HepG2 (cell line): Measurements from ENCODE around the gene ANAPC1. TPM values are rescaled to one million over a fixed set of nuclear protein-coding genes. Genes with fewer than 3 reads are reported as not detected.

ENCODE experiments used
- ATAC-seq: fragments of 200-7000 bp; cut with Tn5 transposase; 3 replicates; pipeline ENCODE4 v1.9.1; 2020; ENCODE audit warnings: mild to moderate bottlenecking, moderate library complexity
- BruUV-seq: library from RNA; stranded (reverse); fragments of 400-500 nt; replicated peaks from 2 replicates; lab custom pipeline; 2021; lab: Mats Ljungman, UMichigan
- CTCF ChIA-PET: fragments of 300-600 bp; formaldehyde crosslinking; extraction: SDS; loops from one replicate; lab custom pipeline; 2021; ENCODE audit warnings: low total read pairs, inconsistent platforms, low intra/inter-chr PET ratio; lab: Yijun Ruan, JAX
- POLR2A ChIA-PET: fragments of 350-600 bp; sonication (Branson Sonifier 250); formaldehyde crosslinking; loops from one replicate; lab custom pipeline; 2020; ENCODE audit warnings: antibody characterized with exemption, inconsistent platforms; lab: Yijun Ruan, JAX
- DNase-seq: peaks from one replicate; pipeline ENCODE4 v3.0.0-alpha.2; 2015; ENCODE audit warnings: low spot score
- FAIRE-seq: peaks from 3 replicates; lab custom pipeline; 2011; peaks lifted over from hg19 to GRCh38; lab: Jason Lieb, UNC
- H2AFZ ChIP-seq: one replicate; pipeline ENCODE4 v1.6.1; 2011; ENCODE audit warnings: low read length, inconsistent platforms
- H3K27ac ChIP-seq: fragments of 300-600 bp; 3 replicates; pipeline ENCODE4 v1.8.0; 2011; ENCODE audit warnings: mixed run types, mild to moderate bottlenecking, mixed read lengths, low read length, inconsistent platforms; ENCODE audit not compliant: insufficient read depth; ENCODE audit errors: extremely low read length
- H3K27me3 ChIP-seq, 2 experiments: fragments of 200-600 bp in 1 of 2; 2 replicates in 1 of 2; 3 replicates in 1 of 2; pipeline versions ENCODE4 v1.6.0 to v1.8.0; 2011; ENCODE audit warnings: low read length in 2 of 2, mild to moderate bottlenecking in 2 of 2, moderate library complexity in 2 of 2, inconsistent platforms in 1 of 2; ENCODE audit not compliant: insufficient read depth in 2 of 2, control insufficient read depth in 1 of 2
- H3K36me3 ChIP-seq, 2 experiments: fragments of 200-600 bp in 1 of 2; replicated peaks in 1 of 2; 2 replicates in 1 of 2; 3 replicates in 1 of 2; pipeline versions ENCODE4 v1.5.1 to v1.8.0; 2011; ENCODE audit warnings: low read length in 2 of 2, inconsistent platforms in 1 of 2; ENCODE audit not compliant: insufficient read depth in 2 of 2, control insufficient read depth in 1 of 2
- H3K4me1 ChIP-seq: 2 replicates; pipeline ENCODE4 v1.5.1; 2012; ENCODE audit warnings: low read length, inconsistent platforms; ENCODE audit not compliant: insufficient read depth
- H3K4me2 ChIP-seq: 2 replicates; pipeline ENCODE4 v1.6.0; 2011; ENCODE audit warnings: low read depth, low read length, inconsistent platforms
- H3K4me3 ChIP-seq, 3 experiments: fragments of 200-600 bp in 1 of 3; sonication (generic), shearing (Covaris generic) in 1 of 3; replicated peaks in 1 of 3; 2 replicates each; pipeline ENCODE4 v1.5.1; 2011 to 2016; ENCODE audit warnings: low read length in 3 of 3, inconsistent platforms in 2 of 3, low read depth in 2 of 3, mild to moderate bottlenecking in 2 of 3, control low read depth in 1 of 3, mixed read lengths in 1 of 3; ENCODE audit not compliant: insufficient read depth in 1 of 3
- H3K79me2 ChIP-seq: one replicate; pipeline ENCODE4 v1.6.1; 2011; ENCODE audit warnings: low read length, inconsistent platforms; ENCODE audit not compliant: insufficient read depth
- H3K9ac ChIP-seq: 2 replicates; pipeline ENCODE4 v1.6.0; 2011; ENCODE audit warnings: mild to moderate bottlenecking, low read depth, low read length, inconsistent platforms; ENCODE audit not compliant: insufficient read depth
- H3K9me3 ChIP-seq: 2 replicates; pipeline ENCODE4 v1.5.1; 2012; ENCODE audit warnings: mild to moderate bottlenecking, low read length
- H4K20me1 ChIP-seq: 2 replicates; pipeline ENCODE4 v1.6.0; 2011; ENCODE audit warnings: inconsistent platforms, mild to moderate bottlenecking, low read length, moderate library complexity; ENCODE audit not compliant: insufficient read depth
- CREB1 ChIP-seq, 2 experiments: fragments of 450-650 bp in 1 of 2; IDR thresholded peaks; 2 replicates each; pipeline ENCODE4 v1.6.1; 2016 to 2017; ENCODE audit warnings: control low read depth in 1 of 2, mild to moderate bottlenecking in 1 of 2, missing compliant biosample characterization in 1 of 2, missing genetic modification characterization in 1 of 2
- DDIT3 ChIP-seq: sonication (generic); formaldehyde crosslinking; IDR thresholded peaks from 2 replicates; pipeline ENCODE4 v1.4.0; 2020; ENCODE audit warnings: mild to moderate bottlenecking, missing genetic modification reagents
- GLI4 ChIP-seq: sonication (generic); formaldehyde crosslinking; IDR thresholded peaks from 2 replicates; pipeline ENCODE4 v1.5.1; 2020; ENCODE audit warnings: missing genetic modification reagents, mild to moderate bottlenecking, moderate library complexity, borderline replicate concordance
- GTF3A ChIP-seq: sonication (generic); formaldehyde crosslinking; conservative IDR thresholded peaks from 2 replicates; pipeline ENCODE4 v1.4.0; 2020; ENCODE audit warnings: mild to moderate bottlenecking, missing genetic modification reagents
- KDM6A ChIP-seq: IDR thresholded peaks from 2 replicates; pipeline ENCODE4 v1.6.1; 2016; ENCODE audit warnings: low read depth
- MAF1 ChIP-seq: sonication (generic); formaldehyde crosslinking; IDR thresholded peaks from 2 replicates; pipeline ENCODE4 v1.5.0; 2020; ENCODE audit warnings: missing genetic modification reagents, borderline replicate concordance
- MATR3 ChIP-seq: sonication (generic); formaldehyde crosslinking; IDR thresholded peaks from 2 replicates; pipeline ENCODE4 v1.4.0; 2020; ENCODE audit warnings: missing genetic modification reagents
- MTA3 ChIP-seq: sonication (generic); formaldehyde crosslinking; IDR thresholded peaks from 2 replicates; pipeline ENCODE4 v1.4.0; 2020; ENCODE audit warnings: missing genetic modification reagents
- NPAS2 ChIP-seq: sonication (generic); formaldehyde crosslinking; IDR thresholded peaks from 2 replicates; pipeline ENCODE4 v1.8.0; 2022; ENCODE audit warnings: mild to moderate bottlenecking, missing genetic modification reagents, borderline replicate concordance
- ZBED4 ChIP-seq: sonication (generic); formaldehyde crosslinking; IDR thresholded peaks from 2 replicates; pipeline ENCODE4 v1.4.0; 2020; ENCODE audit warnings: missing genetic modification reagents, borderline replicate concordance
- ZNF329 ChIP-seq: sonication (generic); formaldehyde crosslinking; IDR thresholded peaks from 2 replicates; pipeline ENCODE4 v1.9.0; 2021; ENCODE audit warnings: low read depth, mild to moderate bottlenecking, missing genetic modification reagents
- ZNF337 ChIP-seq: sonication (generic); formaldehyde crosslinking; IDR thresholded peaks from 2 replicates; pipeline ENCODE4 v1.5.1; 2020; ENCODE audit warnings: missing genetic modification reagents, low read depth, mild to moderate bottlenecking, borderline replicate concordance
- ZNF446 ChIP-seq: sonication (generic); formaldehyde crosslinking; IDR thresholded peaks from 2 replicates; pipeline ENCODE4 v1.5.0; 2020; ENCODE audit warnings: mild to moderate bottlenecking, missing genetic modification reagents
- ZNF790 ChIP-seq: sonication (generic); formaldehyde crosslinking; IDR thresholded peaks from 2 replicates; pipeline ENCODE4 v1.8.0; 2022; ENCODE audit warnings: missing genetic modification reagents, mild to moderate bottlenecking, borderline replicate concordance
- WGBS: methylation state at CpG from one replicate; pipeline ENCODE4 v1.1.6; 2017; ENCODE audit warnings: low lambda C conversion rate; 5-methylcytosine and 5-hydroxymethylcytosine counted together
- in situ Hi-C: cut with HindIII; loops from 2 replicates; pipeline ENCODE4 v1.10.0; 2017; ENCODE audit warnings: low pct_unique_long_range_greater_than_20kb; ENCODE audit not compliant: extremely low pct_ligation_motif_present
- intact Hi-C: fragments of 100-400 bp; cut with micrococcal nuclease; formaldehyde crosslinking; loops from one replicate; pipeline ENCODE4 v1.10.0; 2022; ENCODE audit not compliant: unreplicated experiment
- polyA plus RNA-seq, 8 experiments: library from polyadenylated mRNA; depleted of rRNA in 3 of 8; stranded (reverse) in 7 of 8; unstranded in 1 of 8; fragments of >200 nt; fragmentation: Illumina TruSeq in 4 of 8; extraction: Trizol in 4 of 8; gene quantifications; 2 replicates each; pipeline versions ENCODE4 v1.2.1 to v1.2.3, GENCODE V29; 2011 to 2016; ENCODE audit warnings: low read depth in 4 of 8, missing spikeins in 1 of 8, mixed read lengths in 1 of 8; ENCODE audit not compliant: insufficient read depth in 1 of 8
- total RNA-seq, 5 experiments: library from RNA; depleted of rRNA; stranded (reverse); fragments of >200 nt; fragmentation: Illumina TruSeq; extraction: Trizol; gene quantifications; 2 replicates each; pipeline ENCODE4 v1.2.3, GENCODE V29; 2016; ENCODE audit warnings: low read depth in 1 of 5
- TF ChIP-seq, protein P1 (sequence below): sonication (generic); formaldehyde crosslinking; IDR thresholded peaks from 2 replicates; pipeline ENCODE4 v1.8.1; 2022; ENCODE audit warnings: low read depth, mild to moderate bottlenecking, missing genetic modification reagents

The ANAPC1 gene
- total and polyA plus RNA-seq, 2 of the 13 experiments (the other 11 are each of a cell fraction or from before 2014, with no cell fraction given): 50.0 to 89.7 TPM

DNA sequence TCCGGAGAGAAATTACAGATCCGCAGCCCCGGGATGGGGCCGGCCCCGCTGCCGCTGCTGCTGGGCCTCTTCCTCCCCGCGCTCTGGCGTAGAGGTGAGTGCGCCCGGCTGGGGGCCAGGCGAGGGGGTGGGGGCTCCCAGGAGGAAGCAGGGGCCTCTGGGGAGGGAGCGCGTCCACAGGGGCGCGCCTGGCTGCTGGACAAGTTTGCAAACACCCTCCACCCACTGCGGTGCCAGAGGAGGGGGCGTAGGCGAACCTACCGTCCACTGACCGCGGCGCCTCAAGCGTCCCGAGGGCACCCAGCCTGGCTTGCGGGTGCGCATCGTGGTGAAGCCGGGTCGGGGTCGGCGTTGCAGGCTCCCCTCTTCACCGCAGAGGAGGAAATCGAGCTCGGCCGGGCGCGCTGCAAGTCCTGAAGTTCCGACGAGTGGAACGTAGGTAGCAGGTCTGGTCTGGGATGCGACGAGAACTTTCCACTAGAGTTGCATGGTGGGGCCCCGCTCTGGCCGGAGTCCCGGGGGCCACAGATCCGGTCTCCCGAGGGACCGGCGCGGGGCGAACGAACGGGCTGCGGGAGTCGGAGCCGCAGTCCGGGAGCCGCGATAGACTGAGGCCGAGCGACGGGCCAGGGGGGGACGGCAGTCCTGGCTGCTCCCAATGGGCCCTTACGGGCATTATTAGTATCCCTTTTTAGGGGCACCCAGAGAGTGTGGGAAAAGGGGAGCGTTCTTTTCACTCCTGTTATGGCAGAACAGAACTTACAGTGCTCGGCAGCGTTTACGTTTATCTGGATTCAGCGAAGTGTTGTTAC, 14.9 kb upstream of the ANAPC1 start:
- no peaks in the 10 kb centered on the region for H3K9me3 ChIP-seq
- peaks cover 63% of the 10 kb centered on the region for H3K4me1 ChIP-seq
- in situ Hi-C loops: loop anchor here (5.0 kb wide), 1 partner anchor 153 kb away; no protein-coding TSS in a partner anchor
- H3K4me2 ChIP-seq: peak overlapping the region; percentile 82
- CTCF ChIA-PET: interaction anchor here (0.9 to 1.7 kb wide), 2 partner anchors 11 to 150 kb away, joined by 5 to 8 read pairs; no protein-coding TSS in a partner anchor
- no peaks in the 10 kb centered on the region for H4K20me1 ChIP-seq
- H2AFZ ChIP-seq: no peak overlapping the region
- H3K27me3 ChIP-seq: no peaks in the 10 kb centered on the region; a peak in 1 of 5 replicates
- H3K36me3 ChIP-seq: peaks cover 0 to 3% of the 10 kb centered on the region in 2 experiments; a peak in 1 of 5 replicates
- FAIRE-seq (no peak), ATAC-seq (peak; percentile 53), DNase-seq (no peak)
- intact Hi-C loops: loop anchor here (2.0 kb wide), 1 partner anchor 60 kb away; no protein-coding TSS in a partner anchor
- H3K79me2 ChIP-seq: peaks cover 48% of the 10 kb centered on the region
- no TSS peak for BruUV-seq
- peak overlapping the region; percentile 79 for H3K9ac ChIP-seq
- peak overlapping the region; percentile 76 for H3K27ac ChIP-seq
- peak overlapping the region; percentile 87 to 99 (median 90) for H3K4me3 ChIP-seq
- POLR2A ChIA-PET: interaction anchor here (0.7 to 3.5 kb wide), 15 partner anchors 9 to 155 kb away, joined by 3 to 33 read pairs (median 11); partner anchors contain the start of genes ANAPC1 and TMEM87B
- under 1% methylated on average over 35 of the region's 70 CpGs for WGBS
- no peak for TF ChIP-seq ZNF337 (CRISPR knock-in tag)
- TF ChIP-seq MATR3 (CRISPR knock-in tag): no peak
- 0 out of 2 replicates have a peak, but pooled peaks have one; percentile 21 for TF ChIP-seq MTA3 (CRISPR knock-in tag)
- TF ChIP-seq ZNF446 (CRISPR knock-in tag): no peak; the same call in 1 of the 2 replicates
- no peak for TF ChIP-seq GTF3A (CRISPR knock-in tag)
- TF ChIP-seq, protein P1, sequence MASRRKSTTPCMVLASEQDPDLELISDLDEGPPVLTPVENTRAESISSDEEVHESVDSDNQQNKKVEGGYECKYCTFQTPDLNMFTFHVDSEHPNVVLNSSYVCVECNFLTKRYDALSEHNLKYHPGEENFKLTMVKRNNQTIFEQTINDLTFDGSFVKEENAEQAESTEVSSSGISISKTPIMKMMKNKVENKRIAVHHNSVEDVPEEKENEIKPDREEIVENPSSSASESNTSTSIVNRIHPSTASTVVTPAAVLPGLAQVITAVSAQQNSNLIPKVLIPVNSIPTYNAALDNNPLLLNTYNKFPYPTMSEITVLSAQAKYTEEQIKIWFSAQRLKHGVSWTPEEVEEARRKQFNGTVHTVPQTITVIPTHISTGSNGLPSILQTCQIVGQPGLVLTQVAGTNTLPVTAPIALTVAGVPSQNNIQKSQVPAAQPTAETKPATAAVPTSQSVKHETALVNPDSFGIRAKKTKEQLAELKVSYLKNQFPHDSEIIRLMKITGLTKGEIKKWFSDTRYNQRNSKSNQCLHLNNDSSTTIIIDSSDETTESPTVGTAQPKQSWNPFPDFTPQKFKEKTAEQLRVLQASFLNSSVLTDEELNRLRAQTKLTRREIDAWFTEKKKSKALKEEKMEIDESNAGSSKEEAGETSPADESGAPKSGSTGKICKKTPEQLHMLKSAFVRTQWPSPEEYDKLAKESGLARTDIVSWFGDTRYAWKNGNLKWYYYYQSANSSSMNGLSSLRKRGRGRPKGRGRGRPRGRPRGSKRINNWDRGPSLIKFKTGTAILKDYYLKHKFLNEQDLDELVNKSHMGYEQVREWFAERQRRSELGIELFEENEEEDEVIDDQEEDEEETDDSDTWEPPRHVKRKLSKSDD (CRISPR knock-in tag): 0 out of 2 replicates have a peak, but pooled peaks have one; percentile 35
- 0 out of 2 replicates have a peak, but pooled peaks have one; percentile 67 for TF ChIP-seq GLI4 (CRISPR knock-in tag)
- TF ChIP-seq ZNF329: peak; percentile 47
- no peak for TF ChIP-seq NPAS2 (CRISPR knock-in tag)
- TF ChIP-seq CREB1 (IDR thresholded peaks at IDR 0.05): no peak
- no peak for TF ChIP-seq CREB1 (CRISPR knock-in tag; IDR thresholded peaks at IDR 0.05)
- TF ChIP-seq ZBED4: 0 out of 2 replicates have a peak, but pooled peaks have one; percentile 17
- TF ChIP-seq MAF1 (CRISPR knock-in tag): peak; percentile 64; the same call in 1 of the 2 replicates
- no peak for TF ChIP-seq KDM6A (CRISPR knock-in tag)
- TF ChIP-seq DDIT3 (CRISPR knock-in tag): no peak
- 0 out of 2 replicates have a peak, but pooled peaks have one; percentile 86 for TF ChIP-seq ZNF790 (CRISPR knock-in tag)
